ENCODE results near the gene MYOCOS.

Gene MYOCOS

GRCh38 chr1:171623651-171624331 is 1.7 kb downstream of the MYOCOS start:
- no peak for DNase-seq (ENCODE audit: low read depth in 1 of 2, low spot score in 1 of 2)

DNA sequence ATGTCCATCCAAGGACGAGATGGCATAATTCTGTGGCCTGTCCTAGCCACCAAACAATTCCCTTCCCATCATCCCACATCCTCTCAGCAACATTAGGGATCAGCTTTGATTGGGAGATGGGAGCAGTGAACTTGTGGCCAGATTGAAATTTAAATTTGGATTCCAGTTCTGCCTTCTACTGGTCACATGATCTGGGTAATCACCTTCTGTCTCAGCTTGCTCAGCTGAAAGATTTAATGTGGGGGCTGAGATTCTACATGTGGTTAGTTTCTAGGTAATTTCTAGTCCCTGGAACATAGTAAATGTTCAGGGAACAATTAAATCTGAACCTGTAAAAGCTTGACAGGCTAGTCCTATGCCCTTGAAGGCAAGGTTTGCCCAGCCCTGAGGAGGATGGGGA is 3.2 kb downstream of the MYOCOS start:
- no peak for DNase-seq (ENCODE audit: low read depth in 1 of 2, low spot score in 1 of 2)

DNA sequence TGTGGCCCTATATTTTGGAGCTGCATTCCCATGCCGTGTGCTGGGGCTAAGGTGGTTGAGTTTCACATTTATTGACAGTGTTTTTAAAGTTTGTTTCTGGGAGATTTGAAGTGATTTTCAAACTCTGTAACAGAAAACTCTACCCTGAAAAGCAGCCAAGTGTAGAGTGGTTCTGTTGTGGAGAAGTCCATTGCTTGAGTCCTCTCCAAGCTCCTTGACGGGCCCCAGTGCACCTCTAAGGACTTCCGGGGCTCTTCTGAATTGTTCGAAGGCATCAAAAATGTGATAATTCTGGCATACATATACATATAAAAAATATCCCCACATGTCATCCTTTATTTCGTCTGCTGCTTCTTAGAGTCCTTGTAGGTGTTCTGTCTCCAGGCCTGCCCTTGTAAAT is 5.0 kb downstream of the MYOCOS start:
- no peak for DNase-seq (ENCODE audit: low read depth in 1 of 2, low spot score in 1 of 2)

DNA sequence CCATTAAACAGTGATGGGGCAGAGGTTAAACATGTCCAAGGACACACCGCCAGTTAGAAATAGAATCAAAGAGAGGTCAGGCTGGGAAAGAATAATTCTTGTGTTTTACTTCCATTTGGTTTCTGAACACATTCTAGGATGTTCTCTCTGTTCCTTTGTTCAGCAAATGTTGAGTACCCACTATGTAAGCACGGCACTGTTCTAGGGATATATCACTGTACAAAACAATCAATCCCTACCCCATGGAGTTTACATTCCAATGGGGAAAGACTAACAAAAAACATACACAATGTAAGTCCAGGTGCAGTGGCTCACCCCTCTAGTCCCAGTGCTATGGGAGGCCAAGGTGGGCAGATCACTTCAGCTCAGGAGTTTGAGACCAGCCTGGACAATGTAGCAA is 6.2 kb downstream of the MYOCOS start:
- no peak for DNase-seq (ENCODE audit: low read depth in 1 of 2, low spot score in 1 of 2)

DNA sequence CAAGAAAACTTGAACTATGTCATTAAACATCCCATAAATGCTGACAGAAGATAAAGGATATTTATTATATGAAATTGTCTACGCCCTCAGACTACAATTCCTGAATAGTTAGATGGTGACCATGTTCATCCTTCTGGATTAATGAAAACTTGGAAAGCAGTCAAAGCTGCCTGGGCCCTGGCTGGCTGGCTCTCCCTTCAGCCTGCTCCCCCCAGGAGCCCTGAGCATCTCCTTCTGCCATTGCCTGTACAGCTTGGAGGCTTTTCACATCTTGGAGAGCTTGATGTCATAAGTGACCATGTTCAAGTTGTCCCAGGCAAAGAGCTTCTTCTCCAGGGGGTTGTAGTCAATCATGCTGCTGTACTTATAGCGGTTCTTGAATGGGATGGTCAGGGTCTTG is 13.6 kb downstream of the MYOCOS start:
- no peak for DNase-seq (ENCODE audit: low read depth in 1 of 2, low spot score in 1 of 2)

DNA sequence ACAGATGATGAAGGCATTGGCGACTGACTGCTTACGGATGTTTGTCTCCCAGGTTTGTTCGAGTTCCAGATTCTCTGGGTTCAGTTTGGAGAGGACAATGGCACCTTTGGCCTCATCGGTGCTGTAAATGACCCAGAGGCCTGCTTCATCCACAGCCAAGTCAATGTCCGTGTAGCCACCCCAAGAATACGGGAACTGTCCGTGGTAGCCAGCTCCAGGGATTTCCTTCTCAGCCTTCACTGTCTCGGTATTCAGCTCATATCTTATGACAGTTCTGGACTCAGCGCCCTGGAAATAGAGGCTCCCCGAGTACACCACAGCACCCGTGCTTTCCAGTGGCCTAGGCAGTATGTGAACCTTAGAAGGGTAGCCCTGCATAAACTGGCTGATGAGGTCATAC is 14.1 kb downstream of the MYOCOS start:
- no peak for DNase-seq (ENCODE audit: low read depth in 1 of 2, low spot score in 1 of 2)

GRCh38 chr1:171637928-171638576 is 16.0 kb downstream of the MYOCOS start:
- no peak for DNase-seq (ENCODE audit: low read depth in 1 of 2, low spot score in 1 of 2)

DNA sequence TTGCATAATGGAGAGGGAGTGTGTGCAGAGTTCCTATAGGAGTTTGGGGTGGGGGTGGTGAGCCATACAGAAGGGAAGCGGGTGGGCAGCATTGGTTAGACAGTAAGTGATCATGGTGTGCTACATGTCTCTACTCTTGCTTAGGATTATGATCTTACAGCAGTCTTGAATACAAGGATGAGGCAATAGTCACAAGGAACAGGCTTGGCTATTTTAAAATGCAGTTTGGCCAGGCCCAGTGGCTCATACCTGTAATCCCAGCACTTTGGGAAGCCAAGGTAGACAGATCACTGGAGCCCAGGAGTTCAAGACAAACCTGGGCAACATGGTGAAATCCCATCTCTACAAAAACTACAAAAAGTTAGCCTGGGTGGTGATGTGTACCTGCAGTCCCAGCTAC is 18.2 kb downstream of the MYOCOS start:
- no peak for DNase-seq (ENCODE audit: low read depth in 1 of 2, low spot score in 1 of 2)

DNA sequence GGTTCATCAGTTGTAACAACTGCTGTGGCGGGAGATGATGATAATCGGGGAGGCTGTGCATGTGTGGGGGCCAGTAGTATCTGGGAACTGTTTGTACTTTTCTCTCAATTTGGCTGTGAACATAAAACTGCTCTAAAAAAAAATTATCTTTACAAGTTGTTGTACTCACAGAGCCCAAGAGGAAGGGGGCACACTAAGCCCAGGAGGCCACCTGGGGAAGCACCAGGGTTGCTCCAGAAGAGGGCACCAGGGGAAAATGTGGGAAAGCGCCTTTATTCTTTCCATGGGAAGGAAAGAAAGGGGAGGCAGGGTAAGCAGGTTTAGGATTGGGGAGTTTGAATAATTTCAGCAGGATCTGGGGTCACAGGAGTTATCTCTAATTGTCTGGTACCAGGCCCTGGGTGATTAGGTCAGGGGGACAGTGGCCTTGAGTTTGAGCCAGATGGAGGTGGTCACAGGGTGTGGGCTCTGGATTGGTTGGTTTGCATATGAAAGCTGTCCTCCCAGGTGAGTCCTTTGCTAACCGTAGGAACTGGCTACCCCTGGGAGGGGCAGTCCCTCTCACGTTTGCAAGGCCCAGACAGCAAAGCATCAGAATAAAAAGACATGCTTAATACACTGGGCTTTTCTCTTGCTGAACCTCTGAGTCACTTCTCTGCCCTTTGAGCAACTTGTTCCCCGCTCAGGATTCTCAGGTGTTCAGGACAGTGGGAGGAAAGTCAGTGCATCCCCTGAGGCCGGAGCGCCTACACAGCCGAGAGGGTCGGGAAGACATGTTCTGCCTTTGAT is 19.2 kb downstream of the MYOCOS start:
- DNase-seq (ENCODE audit: low read depth in 1 of 2, low spot score in 1 of 2) = no peak

GRCh38 chr1:171642197-171642596 is 20.2 kb downstream of the MYOCOS start:
- DNase-seq (ENCODE audit: low read depth in 1 of 2, low spot score in 1 of 2) = no peak

- DNase-seq (ENCODE audit: low read depth in 1 of 2, low spot score in 1 of 2) = no peak
Observed at GRCh38 chr1:171643156-171643555, 21.1 kb downstream of the MYOCOS start.

DNA sequence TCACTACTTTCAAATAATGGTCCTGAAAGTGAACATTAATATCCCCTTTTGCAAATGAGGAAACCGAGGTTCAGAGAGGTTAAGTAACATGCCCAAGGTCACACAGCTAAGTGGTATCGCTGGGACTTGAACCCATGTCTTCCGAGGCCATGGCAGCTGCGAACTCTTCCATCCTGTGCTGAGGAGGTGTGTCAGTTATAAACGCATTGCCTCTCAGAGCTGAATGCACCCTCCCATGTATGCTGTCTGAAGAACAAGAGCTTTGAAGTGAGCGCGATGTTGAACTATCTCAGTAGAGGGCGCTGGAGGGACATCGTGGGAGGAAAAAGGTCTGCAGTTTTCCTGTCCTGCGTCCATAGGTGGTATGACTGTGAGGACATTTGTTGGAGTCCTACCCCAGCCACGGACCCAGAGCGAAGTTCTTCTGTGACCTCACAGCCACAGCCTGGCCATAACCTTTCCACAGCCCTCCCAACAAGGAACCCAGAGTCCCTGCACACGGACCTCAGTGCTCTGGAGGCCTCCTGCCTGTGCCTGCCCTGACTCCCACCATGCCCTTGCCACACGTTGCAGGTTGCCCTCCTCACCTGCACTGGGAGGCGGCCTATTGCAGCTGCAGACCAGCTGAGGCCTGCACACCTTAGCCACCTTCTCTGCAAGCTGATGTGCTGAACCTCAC is 22.9 kb downstream of the MYOCOS start:
- peak in 1 of 2 donors; percentile 24 for DNase-seq (ENCODE audit: low read depth in 1 of 2, low spot score in 1 of 2)

GRCh38 chr1:171645553-171646248 is 23.7 kb downstream of the MYOCOS start:
- no peak for DNase-seq (ENCODE audit: low read depth in 1 of 2, low spot score in 1 of 2)

DNA sequence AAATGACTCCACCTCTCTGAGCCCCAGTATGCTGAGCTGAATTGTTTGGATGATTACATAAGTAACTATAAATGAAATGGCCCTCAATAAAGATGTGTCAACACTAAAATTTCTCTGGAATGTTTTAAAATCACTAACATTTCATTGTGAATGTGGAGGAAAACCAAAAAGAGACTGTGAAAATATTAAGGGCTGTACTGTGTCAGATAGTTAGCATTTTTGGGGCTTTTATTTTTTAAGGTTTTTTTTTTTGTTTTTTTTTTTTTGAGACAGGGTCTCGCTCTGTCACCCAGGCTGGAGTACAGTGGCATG is 24.2 kb downstream of the MYOCOS start:
- DNase-seq (ENCODE audit: low read depth in 1 of 2, low spot score in 1 of 2) = no peak

GRCh38 chr1:171652234-171652822 is 30.3 kb downstream of the MYOCOS start, which contains the start of gene MYOC:
Gene MYOC (minus strand): TSS chr1:171652688. CDS start chr1:171652611, 77 bp downstream.
- no peak for DNase-seq (ENCODE audit: low read depth in 1 of 2, low spot score in 1 of 2)

DNA sequence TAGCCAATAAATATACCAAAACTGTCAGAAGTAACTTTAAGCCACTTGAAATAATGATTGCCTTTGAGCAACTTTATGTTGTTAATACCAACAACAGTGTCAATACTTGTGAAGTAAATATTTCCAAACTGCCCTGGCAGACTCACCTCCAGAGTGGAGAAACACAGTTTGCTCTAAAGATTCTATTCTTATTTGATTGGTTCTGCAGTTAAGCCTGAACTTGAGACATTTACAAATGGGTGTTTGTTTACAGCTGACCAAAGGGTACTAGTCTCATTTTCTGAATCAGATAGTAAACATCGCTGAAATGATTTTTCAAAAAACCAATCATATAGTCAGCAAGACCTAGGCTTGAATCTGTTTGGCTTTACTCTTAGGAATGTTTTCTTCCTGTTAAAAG is 31.8 kb downstream of the MYOCOS start:
- no peak for DNase-seq (ENCODE audit: low read depth in 1 of 2, low spot score in 1 of 2)

DNA sequence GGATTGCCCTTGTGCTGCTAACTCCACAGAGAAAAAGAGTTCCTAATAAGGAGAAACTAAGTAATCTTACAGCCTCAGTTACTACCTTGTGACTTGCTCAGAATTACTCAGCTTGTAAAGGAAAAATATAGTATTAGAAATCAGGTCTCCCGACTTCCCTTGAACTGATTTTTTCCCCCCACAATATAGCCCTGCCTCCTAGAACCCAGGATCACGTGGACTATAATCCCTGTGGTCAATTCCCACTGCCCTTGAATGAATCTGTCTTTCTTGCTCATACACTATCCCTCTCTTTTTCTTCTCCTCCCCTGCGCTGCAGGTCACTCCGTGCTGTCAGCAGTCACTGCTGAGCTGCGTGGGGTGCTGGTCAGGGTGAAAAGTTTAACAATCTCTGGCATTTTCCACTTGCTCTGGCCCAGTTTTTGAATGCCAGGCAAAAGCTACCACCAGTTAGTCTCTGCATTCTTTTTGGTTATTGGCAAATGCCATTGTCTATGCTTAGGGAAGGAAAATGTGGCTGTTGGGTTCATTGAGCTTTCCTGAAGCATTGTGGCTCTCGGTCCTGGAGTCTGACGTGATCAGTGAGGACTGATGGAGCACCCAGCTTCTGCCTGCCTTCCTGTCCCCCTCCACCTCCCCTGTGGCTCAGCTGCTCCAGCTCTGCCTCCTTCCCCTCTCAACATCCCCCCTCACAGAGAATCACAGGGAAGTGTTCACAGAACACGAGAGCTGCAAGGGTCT is 32.3 kb downstream of the MYOCOS start:
- no peak for DNase-seq (ENCODE audit: low read depth in 1 of 2, low spot score in 1 of 2)

GRCh38 chr1:171654942-171655745 is 33.1 kb downstream of the MYOCOS start:
- peak; percentile 16 to 54 for DNase-seq (ENCODE audit: low read depth in 1 of 2, low spot score in 1 of 2)

GRCh38 chr1:171655746-171656116 is 33.7 kb downstream of the MYOCOS start:
- no peak for DNase-seq (ENCODE audit: low read depth in 1 of 2, low spot score in 1 of 2)

Data from stimulated activated CD4-positive, alpha-beta T cell treated with anti-CD3 and anti-CD28 coated beads, Interleukin-15, amount 100 ng/mL, for 1 hour (primary cell).